Placental pericyte (primary cell): Measurements from ENCODE around the gene HSD17B1. TPM values are rescaled to one million over a fixed set of nuclear protein-coding genes. Genes with fewer than 3 reads are reported as not detected.

Source experiments
- total RNA-seq: library from RNA; depleted of rRNA; stranded (reverse); fragments of >200 nt; gene quantifications from 2 replicates; pipeline ENCODE4 v1.2.3, GENCODE V29; 2012

HSD17B1 gene
- 6.8 and 8.4 TPM in 2 replicates for total RNA-seq

GRCh38 chr17:42552736-42553135 is at the start of gene HSD17B1:
TSS of gene HSD17B1 (plus strand) at chr17:42552923. CDS start at chr17:42552934, 11 bp downstream.

GRCh38 chr17:42536048-42536371 is 16.7 kb upstream of the HSD17B1 start, which contains the start of gene NAGLU:
TSS of gene NAGLU (plus strand) at chr17:42536241. CDS start at chr17:42536273, 32 bp downstream.

GRCh38 chr17:42561897-42562387 is 9.2 kb downstream of the HSD17B1 start, which contains the start of gene COASY:
TSS of gene COASY (plus strand) at chr17:42562148. CDS start at chr17:42562623, 475 bp downstream.

GRCh38 chr17:42566883-42567573 is 14.3 kb downstream of the HSD17B1 start, which contains the start of gene MLX:
TSS of gene MLX (plus strand) at chr17:42567100. CDS start at chr17:42567125, 25 bp downstream.

GRCh38 chr17:42577532-42578281 is 25.0 kb downstream of the HSD17B1 start, which contains the start of gene PSMC3IP:
TSS of gene PSMC3IP (minus strand) at chr17:42577729. CDS start at chr17:42577686, 43 bp downstream.

Other genes with a start within 250 kb of the HSD17B1 start
- 101 and 119 TPM in 2 replicates for gene STAT3, start 164.5 kb upstream of the HSD17B1 start, total RNA-seq
- 437 and 1,037 TPM in 2 replicates for gene CAVIN1, start 129.7 kb upstream of the HSD17B1 start, total RNA-seq
- gene ATP6V0A1, start 94.0 kb upstream of the HSD17B1 start, total RNA-seq = 58.6 and 65.2 TPM in 2 replicates
- gene NAGLU, start 16.7 kb upstream of the HSD17B1 start, total RNA-seq = 41.2 and 58.4 TPM in 2 replicates
- gene COASY, start 9.2 kb downstream of the HSD17B1 start, total RNA-seq = 27.1 and 30.4 TPM in 2 replicates
- gene MLX, start 14.2 kb downstream of the HSD17B1 start, total RNA-seq = 32.4 and 55.7 TPM in 2 replicates
- gene PSMC3IP, start 24.8 kb downstream of the HSD17B1 start, total RNA-seq = 1.3 and 13.7 TPM in 2 replicates
- gene RETREG3, start 56.5 kb downstream of the HSD17B1 start, total RNA-seq = 97.6 and 118 TPM in 2 replicates
- 23.0 and 79.5 TPM in 2 replicates for gene TUBG1, start 56.8 kb downstream of the HSD17B1 start, total RNA-seq
- gene TUBG2, start 106.4 kb downstream of the HSD17B1 start, total RNA-seq = 10.9 and 14.9 TPM in 2 replicates
- gene PLEKHH3, start 124.1 kb downstream of the HSD17B1 start, total RNA-seq = 10.7 and 11.0 TPM in 2 replicates
- gene CCR10, start 128.9 kb downstream of the HSD17B1 start, total RNA-seq = 1.0 and 1.1 TPM in 2 replicates
- 15.6 and 41.1 TPM in 2 replicates for gene CNTNAP1, start 129.6 kb downstream of the HSD17B1 start, total RNA-seq
- 20.5 and 31.5 TPM in 2 replicates for gene EZH1, start 192.1 kb downstream of the HSD17B1 start, total RNA-seq
- gene RAMP2, start 208.3 kb downstream of the HSD17B1 start, total RNA-seq = 0.29 TPM in 1 of 2 replicates, not detected in the other
- 57.3 and 83.3 TPM in 2 replicates for gene VPS25, start 220.5 kb downstream of the HSD17B1 start, total RNA-seq
- gene WNK4, start 227.7 kb downstream of the HSD17B1 start, total RNA-seq = 0.44 and 1.0 TPM in 2 replicates
- 32.4 and 59.3 TPM in 2 replicates for gene COA3, start 245.8 kb downstream of the HSD17B1 start, total RNA-seq
- gene CNTD1, start 245.9 kb downstream of the HSD17B1 start, total RNA-seq = under 0.01 TPM in 1 of 2 replicates, not detected in the other